Bronchial epithelial cell (primary cell): ENCODE measurements around the gene MUC22. TPM values are rescaled to one million over a fixed set of nuclear protein-coding genes. Genes with fewer than 3 reads are reported as not detected.
A peak's percentile ranks its signal among the peaks of the same experiment; 100 is the strongest.

ENCODE experiments used
- DNase-seq: peaks from one replicate; pipeline ENCODE4 v3.0.0-alpha.2; 2010; ENCODE audit warnings: low read depth
- FAIRE-seq: peaks from 2 replicates; lab custom pipeline; 2011; peaks lifted over from hg19 to GRCh38; lab: Jason Lieb, UNC
- H3K27me3 ChIP-seq: 2 replicates; pipeline ENCODE4 v1.5.1; 2011; ENCODE audit warnings: low read length; ENCODE audit not compliant: control insufficient read depth, insufficient read depth
- H3K36me3 ChIP-seq: 2 replicates; pipeline ENCODE4 v1.5.1; 2011; ENCODE audit warnings: low read length; ENCODE audit not compliant: control insufficient read depth, insufficient read depth
- H3K4me3 ChIP-seq: 2 replicates; pipeline ENCODE4 v1.5.1; 2011; ENCODE audit warnings: mild to moderate bottlenecking, low read depth, low read length, control low read depth
- CTCF ChIP-seq: IDR thresholded peaks from 2 replicates; pipeline ENCODE4 v1.5.1; 2011; ENCODE audit warnings: mild to moderate bottlenecking, moderate library complexity, low read length, control low read depth, inconsistent platforms; ENCODE audit not compliant: insufficient read depth, severe bottlenecking
- total RNA-seq: library from RNA; depleted of rRNA; stranded (reverse); fragments of >200 nt; gene quantifications from 2 replicates; pipeline ENCODE4 v1.2.1, GENCODE V29; 2014

MUC22 gene
- total RNA-seq, 1 donor from 2014 or later, result under 0.01 TPM

DNA sequence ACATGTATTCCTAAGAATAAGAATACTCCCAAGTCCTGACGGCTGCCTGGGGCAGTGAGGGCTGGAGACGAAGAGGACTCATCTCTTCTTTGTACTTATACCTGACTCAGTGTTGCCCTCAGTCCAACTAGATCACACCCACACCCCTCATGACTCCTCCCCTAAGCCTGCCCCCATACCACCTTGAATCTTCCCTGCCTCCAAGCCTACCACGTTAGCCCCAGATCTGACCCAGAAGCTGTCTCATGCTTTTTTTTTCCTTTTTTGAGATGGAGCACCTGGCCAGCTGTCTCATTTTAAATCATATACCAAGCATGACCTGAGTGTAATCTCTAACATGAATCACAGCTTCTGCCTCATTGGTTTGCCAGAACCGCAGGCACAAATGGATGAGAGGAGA lies 45.2 kb downstream of the MUC22 start:
- FAIRE-seq (no peak), DNase-seq (peak; percentile 78)
- Histone ChIP-seq H3K36me3 (no peaks in the 10 kb centered on the region), H3K27me3 (no peaks in the 10 kb centered on the region), H3K4me3 (no peak overlapping the region)
- TF ChIP-seq CTCF, result no peak

GRCh38 chr6:31057426-31058003 lies 47.2 kb downstream of the MUC22 start:
- peak; percentile 63 for DNase-seq
- TF ChIP-seq CTCF, result no peak
- no peaks in the 10 kb centered on the region for H3K36me3 ChIP-seq
- H3K27me3 ChIP-seq, result no peaks in the 10 kb centered on the region
- no peak overlapping the region for H3K4me3 ChIP-seq
- FAIRE-seq, result no peak

- Histone ChIP-seq H3K36me3 (no peaks in the 10 kb centered on the region), H3K27me3 (no peaks in the 10 kb centered on the region), H3K4me3 (no peak overlapping the region)
- peak; percentile 54 for TF ChIP-seq CTCF
- DNase-seq (peak; percentile 98), FAIRE-seq (peak; percentile 7)
Measured at GRCh38 chr6:31058128-31058894, 48.0 kb downstream of the MUC22 start.

- DNase-seq (no peak), FAIRE-seq (no peak)
Measured at GRCh38 chr6:31060145-31060544, 49.9 kb downstream of the MUC22 start.

GRCh38 chr6:31063906-31064435 lies 53.7 kb downstream of the MUC22 start:
- no peaks in the 10 kb centered on the region for H3K27me3 ChIP-seq
- no peaks in the 10 kb centered on the region for H3K36me3 ChIP-seq
- FAIRE-seq, result no peak
- peak; percentile 43 for DNase-seq
- H3K4me3 ChIP-seq, result no peak overlapping the region
- no peak for TF ChIP-seq CTCF

More at GRCh38 chr6:31060145-31060544, 49.9 kb downstream of the MUC22 start:
- Histone ChIP-seq H3K36me3 (no peaks in the 10 kb centered on the region), H3K27me3 (no peaks in the 10 kb centered on the region), H3K4me3 (no peak overlapping the region)
- TF ChIP-seq CTCF, result no peak
